ENCODE measurements around the gene TCF7L1. TPM values are rescaled to one million over a fixed set of nuclear protein-coding genes. Genes with fewer than 3 reads are reported as not detected.

Gene TCF7L1
- polyA plus RNA-seq, 1 donor from 2014 or later: not detected

DNA sequence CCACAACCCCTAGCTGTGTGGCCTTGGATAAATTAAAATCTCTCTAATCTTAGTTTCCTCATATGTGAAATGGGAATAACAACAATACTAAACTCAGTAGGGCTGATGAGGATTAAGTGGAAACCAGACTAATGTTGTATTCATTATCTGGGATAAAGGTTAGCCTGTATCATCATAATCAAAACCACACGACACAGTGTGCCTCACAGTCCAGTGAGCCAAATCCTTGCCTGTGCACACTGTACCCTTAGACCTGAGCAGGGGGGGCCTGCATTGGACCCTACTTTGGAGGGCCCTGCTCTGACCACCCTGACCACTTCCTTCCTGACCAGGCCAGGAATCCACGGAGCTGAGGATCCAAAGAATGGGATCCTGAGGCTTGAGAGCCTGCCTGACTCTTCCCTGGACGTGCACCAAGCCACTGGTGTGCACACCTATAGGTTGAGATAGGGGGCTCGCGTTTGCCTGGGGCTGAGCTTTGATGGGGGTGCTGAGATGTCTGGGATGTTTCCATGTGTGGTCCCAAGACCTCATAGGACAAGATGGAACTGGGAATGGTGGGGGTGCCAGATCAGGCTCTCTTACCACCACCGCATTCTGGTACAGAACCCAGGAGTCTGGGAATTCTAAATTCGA is 124.9 kb downstream of the TCF7L1 start:
- H3K9me2 ChIP-seq (ENCODE audit: insufficient read depth, low read length): no peaks in the 10 kb centered on the region
- H3K36me3 ChIP-seq (ENCODE audit: insufficient read depth, low read length): no peaks in the 10 kb centered on the region
- H3F3A ChIP-seq (ENCODE audit: insufficient read depth, low read length, poor library complexity, severe bottlenecking): no peaks in the 10 kb centered on the region
- H3K27ac ChIP-seq (ENCODE audit: low read length): no peak overlapping the region
- no peaks in the 10 kb centered on the region for H3K79me2 ChIP-seq (replicated peaks; ENCODE audit: insufficient read depth, low read length)
- no peak overlapping the region for H3K4me2 ChIP-seq (ENCODE audit: low read length)
- H3K4me3 ChIP-seq (ENCODE audit: low read length): no peak overlapping the region
- H3K9ac ChIP-seq (ENCODE audit: low read length): no peak overlapping the region
- H4K20me1 ChIP-seq (ENCODE audit: insufficient read depth): no peaks in the 10 kb centered on the region
- TF ChIP-seq MXI1 (conservative IDR thresholded peaks at IDR 0.05; ENCODE audit: poor library complexity, severe bottlenecking) (no peak), TAF1 (IDR thresholded peaks at IDR 0.05; ENCODE audit: low read depth) (no peak), EP300 (conservative IDR thresholded peaks at IDR 0.05; ENCODE audit: poor library complexity, severe bottlenecking) (no peak), POLR2AphosphoS5 (IDR thresholded peaks at IDR 0.05) (no peak), SMC3 (conservative IDR thresholded peaks at IDR 0.05; ENCODE audit: poor library complexity) (no peak), RAD21 (conservative IDR thresholded peaks at IDR 0.05) (no peak), EZH2 (IDR thresholded peaks at IDR 0.05; ENCODE audit: borderline replicate concordance, insufficient read depth, low read length, poor library complexity, severe bottlenecking) (no peak)
- TF ChIP-seq, protein P1, sequence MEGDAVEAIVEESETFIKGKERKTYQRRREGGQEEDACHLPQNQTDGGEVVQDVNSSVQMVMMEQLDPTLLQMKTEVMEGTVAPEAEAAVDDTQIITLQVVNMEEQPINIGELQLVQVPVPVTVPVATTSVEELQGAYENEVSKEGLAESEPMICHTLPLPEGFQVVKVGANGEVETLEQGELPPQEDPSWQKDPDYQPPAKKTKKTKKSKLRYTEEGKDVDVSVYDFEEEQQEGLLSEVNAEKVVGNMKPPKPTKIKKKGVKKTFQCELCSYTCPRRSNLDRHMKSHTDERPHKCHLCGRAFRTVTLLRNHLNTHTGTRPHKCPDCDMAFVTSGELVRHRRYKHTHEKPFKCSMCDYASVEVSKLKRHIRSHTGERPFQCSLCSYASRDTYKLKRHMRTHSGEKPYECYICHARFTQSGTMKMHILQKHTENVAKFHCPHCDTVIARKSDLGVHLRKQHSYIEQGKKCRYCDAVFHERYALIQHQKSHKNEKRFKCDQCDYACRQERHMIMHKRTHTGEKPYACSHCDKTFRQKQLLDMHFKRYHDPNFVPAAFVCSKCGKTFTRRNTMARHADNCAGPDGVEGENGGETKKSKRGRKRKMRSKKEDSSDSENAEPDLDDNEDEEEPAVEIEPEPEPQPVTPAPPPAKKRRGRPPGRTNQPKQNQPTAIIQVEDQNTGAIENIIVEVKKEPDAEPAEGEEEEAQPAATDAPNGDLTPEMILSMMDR (IDR thresholded peaks at IDR 0.05; ENCODE audit: poor library complexity, severe bottlenecking): no peak
- TF ChIP-seq, protein P2, sequence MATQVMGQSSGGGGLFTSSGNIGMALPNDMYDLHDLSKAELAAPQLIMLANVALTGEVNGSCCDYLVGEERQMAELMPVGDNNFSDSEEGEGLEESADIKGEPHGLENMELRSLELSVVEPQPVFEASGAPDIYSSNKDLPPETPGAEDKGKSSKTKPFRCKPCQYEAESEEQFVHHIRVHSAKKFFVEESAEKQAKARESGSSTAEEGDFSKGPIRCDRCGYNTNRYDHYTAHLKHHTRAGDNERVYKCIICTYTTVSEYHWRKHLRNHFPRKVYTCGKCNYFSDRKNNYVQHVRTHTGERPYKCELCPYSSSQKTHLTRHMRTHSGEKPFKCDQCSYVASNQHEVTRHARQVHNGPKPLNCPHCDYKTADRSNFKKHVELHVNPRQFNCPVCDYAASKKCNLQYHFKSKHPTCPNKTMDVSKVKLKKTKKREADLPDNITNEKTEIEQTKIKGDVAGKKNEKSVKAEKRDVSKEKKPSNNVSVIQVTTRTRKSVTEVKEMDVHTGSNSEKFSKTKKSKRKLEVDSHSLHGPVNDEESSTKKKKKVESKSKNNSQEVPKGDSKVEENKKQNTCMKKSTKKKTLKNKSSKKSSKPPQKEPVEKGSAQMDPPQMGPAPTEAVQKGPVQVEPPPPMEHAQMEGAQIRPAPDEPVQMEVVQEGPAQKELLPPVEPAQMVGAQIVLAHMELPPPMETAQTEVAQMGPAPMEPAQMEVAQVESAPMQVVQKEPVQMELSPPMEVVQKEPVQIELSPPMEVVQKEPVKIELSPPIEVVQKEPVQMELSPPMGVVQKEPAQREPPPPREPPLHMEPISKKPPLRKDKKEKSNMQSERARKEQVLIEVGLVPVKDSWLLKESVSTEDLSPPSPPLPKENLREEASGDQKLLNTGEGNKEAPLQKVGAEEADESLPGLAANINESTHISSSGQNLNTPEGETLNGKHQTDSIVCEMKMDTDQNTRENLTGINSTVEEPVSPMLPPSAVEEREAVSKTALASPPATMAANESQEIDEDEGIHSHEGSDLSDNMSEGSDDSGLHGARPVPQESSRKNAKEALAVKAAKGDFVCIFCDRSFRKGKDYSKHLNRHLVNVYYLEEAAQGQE (IDR thresholded peaks at IDR 0.05; ENCODE audit: borderline replicate concordance): no peak
- no peaks in the 10 kb centered on the region for H3K27me3 ChIP-seq (ENCODE audit: insufficient read depth, low read depth, low read length)
- H3K9me3 ChIP-seq (ENCODE audit: low read length): no peaks in the 10 kb centered on the region
- H2AFZ ChIP-seq (ENCODE audit: low read depth, low read length): no peak overlapping the region

DNA sequence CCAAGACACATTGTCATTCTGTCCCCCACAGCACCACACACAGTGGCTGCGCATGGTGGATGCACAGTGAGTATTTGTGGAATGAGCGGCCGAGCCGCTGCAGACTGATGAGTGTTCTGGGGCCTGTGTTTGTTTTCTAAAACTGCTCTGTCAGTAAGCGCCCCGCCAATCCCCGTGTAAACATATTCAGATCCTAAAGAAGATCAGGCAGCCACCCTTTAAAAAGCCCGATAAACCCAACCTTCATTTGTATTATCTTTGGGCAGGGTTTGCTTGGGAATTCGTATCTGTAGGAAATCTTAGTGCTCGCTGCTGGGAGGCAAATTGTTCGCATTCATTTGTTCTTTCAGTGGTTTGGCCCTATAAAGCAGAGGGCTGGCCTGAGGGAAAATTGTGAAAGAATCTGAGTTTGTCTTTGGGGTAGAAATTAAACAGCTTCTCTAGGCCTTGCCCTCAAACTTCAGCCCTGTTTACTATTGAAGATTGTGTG is 126.0 kb downstream of the TCF7L1 start:
- no peaks in the 10 kb centered on the region for H3K9me2 ChIP-seq (ENCODE audit: insufficient read depth, low read length)
- no peaks in the 10 kb centered on the region for H3K9me3 ChIP-seq (ENCODE audit: low read length)
- H3K79me2 ChIP-seq (replicated peaks; ENCODE audit: insufficient read depth, low read length): no peaks in the 10 kb centered on the region
- no peak for TF ChIP-seq SMC3 (conservative IDR thresholded peaks at IDR 0.05; ENCODE audit: poor library complexity)
- TF ChIP-seq, protein P2 (IDR thresholded peaks at IDR 0.05; ENCODE audit: borderline replicate concordance): no peak
- no peak for TF ChIP-seq EZH2 (IDR thresholded peaks at IDR 0.05; ENCODE audit: borderline replicate concordance, insufficient read depth, low read length, poor library complexity, severe bottlenecking)
- TF ChIP-seq, protein P1 (IDR thresholded peaks at IDR 0.05; ENCODE audit: poor library complexity, severe bottlenecking): no peak
- TF ChIP-seq POLR2AphosphoS5 (IDR thresholded peaks at IDR 0.05): no peak
- TF ChIP-seq TAF1 (IDR thresholded peaks at IDR 0.05; ENCODE audit: low read depth): no peak
- no peak overlapping the region for H3K4me2 ChIP-seq (ENCODE audit: low read length)
- no peak overlapping the region for H3K9ac ChIP-seq (ENCODE audit: low read length)
- H3K27me3 ChIP-seq (ENCODE audit: insufficient read depth, low read depth, low read length): no peaks in the 10 kb centered on the region
- no peak overlapping the region for H2AFZ ChIP-seq (ENCODE audit: low read depth, low read length)
- H4K20me1 ChIP-seq (ENCODE audit: insufficient read depth): no peaks in the 10 kb centered on the region
- no peaks in the 10 kb centered on the region for H3F3A ChIP-seq (ENCODE audit: insufficient read depth, low read length, poor library complexity, severe bottlenecking)
- no peak overlapping the region for H3K27ac ChIP-seq (ENCODE audit: low read length)
- H3K4me3 ChIP-seq (ENCODE audit: low read length): no peak overlapping the region
- no peaks in the 10 kb centered on the region for H3K36me3 ChIP-seq (ENCODE audit: insufficient read depth, low read length)
